GM19468 (cell line): ENCODE measurements around the gene MYOT.

Experiments
- ATAC-seq: cut with Tn5 transposase; IDR thresholded peaks from one replicate; pipeline ENCODE4 v1.9.1; 2021; ENCODE audit warnings: mild to moderate bottlenecking, moderate library complexity, moderate number of reproducible peaks; ENCODE audit not compliant: unreplicated experiment; ENCODE audit errors: extremely low read depth

The MYOT gene

DNA sequence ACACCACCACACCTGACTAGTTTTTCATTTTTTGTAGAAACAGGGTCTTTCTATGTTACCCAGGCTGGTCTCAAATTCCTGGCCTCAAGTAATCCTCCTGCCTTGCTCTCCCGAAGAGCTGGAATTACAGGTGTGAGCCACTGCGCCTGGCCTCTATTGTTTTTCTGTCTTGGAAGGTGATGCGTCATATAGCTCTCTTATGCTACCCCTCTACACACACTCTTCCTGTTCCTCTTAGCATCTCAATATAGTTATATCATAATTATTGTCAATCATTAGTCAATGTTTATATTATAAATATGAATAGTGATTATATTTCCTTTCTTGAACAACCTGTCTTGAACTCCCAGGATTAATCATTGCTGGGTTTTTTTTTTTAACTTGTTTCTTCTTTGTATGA, 28.9 kb downstream of the MYOT start:
- ATAC-seq: no peak

GRCh38 chr5:137899493-137899892, 31.8 kb downstream of the MYOT start:
- ATAC-seq: no peak

GRCh38 chr5:137901011-137901817, 33.6 kb downstream of the MYOT start:
- ATAC-seq: no peak

DNA sequence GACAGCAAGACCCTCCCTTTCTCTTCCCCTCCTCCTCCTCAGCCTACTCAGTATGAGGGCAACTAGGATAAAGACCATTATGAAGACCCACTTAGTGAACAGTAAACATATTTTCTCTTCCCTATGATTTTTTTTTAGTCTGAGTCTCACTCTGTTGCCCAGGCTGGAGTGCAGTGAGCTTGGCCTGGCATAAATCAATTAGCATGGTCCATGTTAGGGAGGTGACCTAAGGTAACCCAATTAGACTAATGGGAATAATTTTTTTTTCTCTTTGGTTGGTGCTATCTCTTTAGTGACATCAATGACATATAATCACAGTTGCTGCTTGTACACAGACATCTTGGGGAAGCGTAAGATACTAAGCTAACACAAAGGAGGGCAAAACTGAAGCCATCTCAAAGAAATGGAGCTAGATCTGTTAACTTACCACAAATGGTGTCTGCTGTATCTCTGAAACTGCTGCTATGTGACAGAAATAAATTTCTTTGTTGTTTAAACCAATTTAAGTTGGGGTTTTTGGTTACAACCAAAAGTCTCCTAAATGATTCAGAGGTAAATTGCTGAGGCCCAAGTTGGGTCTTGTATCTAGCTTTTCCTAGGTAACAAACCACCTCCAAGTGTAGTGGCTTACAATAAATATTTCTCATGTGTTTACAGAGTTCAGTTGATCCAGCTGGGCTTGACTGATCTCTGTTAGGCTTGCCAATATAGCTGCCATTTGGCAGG, 34.9 kb downstream of the MYOT start:
- ATAC-seq: no peak

DNA sequence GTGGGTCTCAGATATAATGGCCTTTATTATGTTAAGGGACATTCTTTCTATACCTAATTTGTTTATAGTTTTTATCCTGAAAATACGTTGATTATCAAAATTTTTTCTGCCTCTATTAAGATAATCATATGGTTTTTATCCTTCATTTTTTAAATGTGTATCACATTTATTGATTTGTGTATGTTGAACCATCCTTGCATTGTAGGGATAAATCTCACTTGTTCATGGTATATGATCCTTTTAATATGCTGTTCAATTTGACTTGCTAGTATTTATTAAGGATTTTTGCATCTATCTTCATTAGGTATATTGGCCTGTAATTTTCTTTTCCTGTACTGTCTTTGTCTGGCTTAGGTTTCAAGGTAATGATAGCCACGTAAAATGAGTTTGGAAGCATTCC, 47.1 kb downstream of the MYOT start:
- no peak for ATAC-seq

GRCh38 chr5:137916923-137917322, 49.3 kb downstream of the MYOT start:
- ATAC-seq: no peak

DNA sequence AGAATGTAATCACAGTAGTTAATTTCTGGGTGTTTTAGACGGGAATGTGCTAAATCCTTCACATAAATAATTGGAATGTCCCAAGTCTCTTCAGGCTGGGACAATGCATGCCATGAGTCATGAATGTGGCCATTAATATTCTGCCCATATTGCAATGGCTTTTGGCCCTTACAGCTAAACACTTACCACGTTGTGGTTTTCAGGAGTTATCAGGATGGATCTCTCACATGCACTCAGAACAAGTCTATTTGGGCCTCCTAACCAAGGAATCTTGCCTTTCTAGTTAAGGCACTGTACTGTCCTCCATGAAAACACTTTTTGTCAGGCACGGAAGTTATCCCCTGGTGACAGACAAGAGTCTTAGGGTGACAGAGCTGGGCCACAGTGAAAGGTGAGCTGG, 54.3 kb downstream of the MYOT start:
- no peak for ATAC-seq

- ATAC-seq: no peak
These were observed 56.2 kb downstream of the MYOT start for GRCh38 chr5:137923856-137924255.

DNA sequence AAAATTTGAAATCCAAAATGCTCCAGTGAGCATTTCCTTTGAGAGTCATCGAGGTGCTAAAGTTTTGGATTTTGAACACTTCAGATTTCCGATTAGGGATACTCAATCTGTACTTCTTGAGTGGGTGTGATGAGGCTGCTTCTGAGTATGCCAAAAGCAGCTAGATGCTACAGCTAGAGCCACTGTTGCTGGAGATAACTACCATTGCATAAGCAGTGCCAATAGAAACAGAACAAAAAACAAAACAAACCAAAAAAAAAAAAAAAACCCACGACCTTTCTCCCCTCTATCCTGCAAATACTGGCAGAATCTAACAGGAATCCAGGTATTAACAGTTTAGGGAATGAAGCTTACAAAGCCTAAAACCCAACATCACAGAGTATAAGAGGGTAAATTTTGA, 65.1 kb downstream of the MYOT start:
- ATAC-seq: no peak

GRCh38 chr5:137933491-137933911, 65.8 kb downstream of the MYOT start:
- ATAC-seq: no peak

- ATAC-seq: no peak
These were observed 67.5 kb downstream of the MYOT start for GRCh38 chr5:137935190-137935589.

- no peak for ATAC-seq
These were observed 68.0 kb downstream of the MYOT start for GRCh38 chr5:137935694-137936093.
